Measurements from ENCODE around the gene SLC6A12.

DNA sequence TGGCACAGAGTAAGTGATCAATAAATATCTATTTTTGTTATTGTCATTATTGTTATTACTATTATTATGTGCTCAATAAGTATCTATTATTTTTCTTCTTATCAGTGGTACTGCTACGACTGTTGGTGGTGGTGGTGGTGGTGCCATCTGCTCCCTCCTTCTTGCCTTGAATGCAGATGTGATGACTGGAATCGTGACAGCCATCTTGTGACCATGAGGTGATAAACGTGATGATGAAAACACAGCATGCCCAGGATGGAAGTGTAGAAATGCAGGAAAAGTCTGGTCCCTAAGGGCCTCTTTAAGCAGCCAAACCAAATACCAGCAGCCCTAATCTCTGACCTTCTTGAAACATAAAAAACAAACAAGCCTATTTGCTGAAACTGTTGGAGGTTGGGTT, 22.4 kb downstream of the SLC6A12 start:
- no peak for TF ChIP-seq POLR2A (IDR thresholded peaks at IDR 0.05; ENCODE audit: low read depth, low read length)
- no peak for TF ChIP-seq POLR2AphosphoS5 (IDR thresholded peaks at IDR 0.05; ENCODE audit: low read depth, low read length)
- TF ChIP-seq TAF1 (IDR thresholded peaks at IDR 0.05; ENCODE audit: borderline replicate concordance, low read depth, low read length) = no peak

All from GM12892 (cell line).